Glomerular endothelial cell (primary cell): Measurements from ENCODE around the gene BAHCC1. TPM values are rescaled to one million over a fixed set of nuclear protein-coding genes. Genes with fewer than 3 reads are reported as not detected.

Experiments
- DNase-seq: peaks from one replicate; pipeline ENCODE4 v3.0.0-alpha.2; 2011; ENCODE audit warnings: low read depth, low spot score; ENCODE audit errors: extremely low read depth
- total RNA-seq: library from RNA; depleted of rRNA; stranded (reverse); fragments of >200 nt; gene quantifications from 2 replicates; pipeline ENCODE4 v1.2.3, GENCODE V29; 2015

The BAHCC1 gene
- total RNA-seq, 1 donor from 2014 or later: 30.5 TPM

DNA sequence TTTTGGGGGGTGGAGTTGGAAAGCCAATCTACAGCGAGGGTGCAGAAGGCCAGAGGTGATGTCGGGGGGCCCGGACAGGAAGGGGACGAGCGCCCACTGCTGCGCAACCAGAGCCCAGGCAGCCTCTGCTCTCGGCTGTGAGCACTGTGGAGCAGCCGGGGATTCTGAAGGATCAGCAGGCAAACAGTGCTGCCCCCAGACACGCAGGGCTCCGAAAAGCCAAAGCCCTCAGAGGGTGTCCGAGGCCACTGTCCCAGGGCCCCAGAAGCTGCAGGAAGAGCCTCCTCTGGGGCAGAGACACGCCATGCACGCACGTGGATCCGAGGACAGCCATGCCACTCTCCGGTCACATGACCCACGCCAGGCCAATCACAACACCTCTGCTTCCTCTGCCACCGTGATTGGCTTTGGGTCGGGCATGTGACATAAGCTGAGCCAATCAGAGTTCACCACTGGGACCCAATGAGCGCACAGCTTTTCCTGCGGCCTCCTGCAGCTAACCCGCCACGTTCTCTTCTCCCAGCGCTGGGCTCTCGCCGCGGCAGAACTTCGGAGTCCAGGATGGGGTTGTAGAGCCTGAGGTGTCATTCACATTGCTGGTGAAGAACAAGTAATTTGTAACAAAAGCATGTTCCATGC, 76.7 kb downstream of the BAHCC1 start:
- no peak for DNase-seq

DNA sequence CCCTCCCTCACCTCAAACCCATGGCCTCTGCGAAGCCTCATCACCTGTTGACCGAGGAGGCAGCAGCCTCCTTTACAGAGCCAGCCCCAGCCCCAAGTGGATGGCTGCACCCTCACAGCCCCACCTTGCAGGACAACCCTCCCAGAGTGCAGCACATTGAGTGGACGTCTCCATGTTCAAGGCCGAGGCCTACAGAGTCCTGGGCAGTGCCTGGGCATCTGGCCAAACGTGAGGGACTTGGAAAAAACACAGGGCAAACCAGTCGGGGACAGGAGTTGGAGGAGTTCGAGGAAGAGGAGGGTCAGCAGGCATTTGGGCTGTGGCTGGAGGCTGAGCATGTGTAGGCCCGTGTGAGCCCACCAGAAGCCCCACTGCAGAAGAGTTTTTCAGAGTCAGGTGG, 77.8 kb downstream of the BAHCC1 start:
- DNase-seq: no peak

DNA sequence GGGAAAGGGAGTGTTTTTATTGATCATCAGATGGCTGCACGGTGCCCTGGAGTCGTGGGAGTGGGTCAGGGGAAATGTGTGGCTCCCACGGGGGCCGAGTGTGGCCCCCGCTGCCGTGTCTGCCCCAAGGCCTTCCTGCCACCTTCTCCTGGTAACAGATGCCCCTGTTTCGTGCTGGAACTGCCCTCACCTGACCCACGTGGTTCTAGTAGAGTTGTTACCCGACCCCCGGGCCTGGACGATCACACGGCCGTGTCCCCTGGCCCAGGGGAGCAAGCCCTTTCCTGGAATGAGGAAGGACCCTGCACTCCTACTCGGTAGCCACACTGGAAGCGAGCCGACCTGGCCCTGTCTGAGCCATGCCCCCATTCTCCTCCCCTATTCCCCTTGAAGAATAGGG, 79.7 kb downstream of the BAHCC1 start:
- no peak for DNase-seq

DNA sequence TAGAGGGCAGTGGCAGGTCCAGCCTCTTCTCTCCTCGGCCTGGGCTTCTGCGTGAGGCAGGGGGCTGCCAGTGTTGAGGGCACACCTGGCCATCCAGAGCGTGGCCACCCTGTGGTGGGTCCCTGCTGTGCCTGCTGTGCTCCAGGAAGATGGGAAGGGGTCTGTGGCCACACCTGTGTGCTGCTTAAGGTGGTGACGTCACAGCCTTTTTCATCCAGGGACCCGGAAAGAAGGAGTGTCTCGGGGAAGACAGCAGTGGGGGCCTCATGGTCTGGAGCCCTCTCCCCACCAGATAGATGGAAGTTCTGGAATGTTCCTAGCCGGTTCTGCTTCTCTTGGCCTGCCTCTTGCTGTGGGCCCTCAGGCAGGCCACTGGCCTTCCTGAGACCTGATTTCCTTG, 80.8 kb downstream of the BAHCC1 start:
- no peak for DNase-seq

DNA sequence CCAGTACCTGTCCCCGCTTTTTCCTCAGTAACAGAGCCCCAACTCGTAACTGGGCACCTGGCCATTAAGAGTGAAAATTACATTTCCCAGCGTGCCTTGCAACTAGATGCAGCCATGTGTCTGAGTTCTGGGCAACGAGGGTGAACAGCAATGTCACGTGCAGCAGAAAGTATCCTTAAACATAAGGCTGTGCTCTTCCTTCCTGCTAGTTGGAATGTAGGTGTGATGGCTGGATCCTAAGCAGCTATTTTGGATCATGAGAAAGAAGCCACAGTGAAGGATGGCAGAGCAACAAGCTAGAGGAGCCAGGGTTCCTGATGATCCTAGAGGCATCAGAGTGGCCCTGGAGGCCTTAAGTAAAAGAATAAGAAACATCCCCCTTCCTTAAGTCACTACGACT, 81.4 kb downstream of the BAHCC1 start:
- no peak for DNase-seq

DNA sequence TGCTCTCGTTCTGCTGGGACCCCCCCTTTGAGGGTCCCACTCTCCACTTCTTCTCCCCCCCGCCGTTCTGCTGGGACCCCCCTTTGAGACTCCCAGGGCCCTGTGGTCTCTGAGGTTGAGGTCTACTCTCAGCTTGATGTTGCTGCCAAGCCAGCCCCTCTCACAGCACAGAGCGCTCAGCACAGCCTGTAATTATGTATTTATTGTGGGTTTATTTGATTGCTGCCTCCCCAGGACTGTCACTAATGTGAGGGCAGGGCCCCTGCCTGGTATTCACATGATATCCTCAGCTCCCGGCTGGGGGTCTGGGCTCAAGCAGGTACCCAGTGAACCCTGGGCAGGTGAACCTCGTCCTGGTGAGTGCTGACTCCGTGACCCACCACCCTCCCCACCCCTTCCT, 81.9 kb downstream of the BAHCC1 start:
- no peak for DNase-seq

DNA sequence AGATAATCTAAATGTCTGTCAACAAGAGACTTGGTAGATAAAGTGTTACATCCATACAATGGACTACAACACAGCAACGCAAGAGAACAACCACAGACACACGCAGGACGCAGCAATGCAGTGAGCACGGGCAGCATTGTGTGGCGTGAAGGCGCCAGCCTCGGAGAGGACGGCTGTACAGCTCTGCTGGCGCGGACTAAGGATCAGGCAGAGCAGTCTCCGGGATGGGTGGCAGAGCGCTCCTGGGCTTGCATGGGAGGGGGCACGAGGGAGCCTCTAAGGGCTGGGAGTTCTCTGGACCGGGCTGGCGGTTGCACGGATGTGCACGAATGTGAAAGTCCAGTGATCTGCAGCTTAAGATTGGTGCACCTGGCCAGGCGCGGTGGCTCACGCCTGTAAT, 82.9 kb downstream of the BAHCC1 start:
- no peak for DNase-seq

DNA sequence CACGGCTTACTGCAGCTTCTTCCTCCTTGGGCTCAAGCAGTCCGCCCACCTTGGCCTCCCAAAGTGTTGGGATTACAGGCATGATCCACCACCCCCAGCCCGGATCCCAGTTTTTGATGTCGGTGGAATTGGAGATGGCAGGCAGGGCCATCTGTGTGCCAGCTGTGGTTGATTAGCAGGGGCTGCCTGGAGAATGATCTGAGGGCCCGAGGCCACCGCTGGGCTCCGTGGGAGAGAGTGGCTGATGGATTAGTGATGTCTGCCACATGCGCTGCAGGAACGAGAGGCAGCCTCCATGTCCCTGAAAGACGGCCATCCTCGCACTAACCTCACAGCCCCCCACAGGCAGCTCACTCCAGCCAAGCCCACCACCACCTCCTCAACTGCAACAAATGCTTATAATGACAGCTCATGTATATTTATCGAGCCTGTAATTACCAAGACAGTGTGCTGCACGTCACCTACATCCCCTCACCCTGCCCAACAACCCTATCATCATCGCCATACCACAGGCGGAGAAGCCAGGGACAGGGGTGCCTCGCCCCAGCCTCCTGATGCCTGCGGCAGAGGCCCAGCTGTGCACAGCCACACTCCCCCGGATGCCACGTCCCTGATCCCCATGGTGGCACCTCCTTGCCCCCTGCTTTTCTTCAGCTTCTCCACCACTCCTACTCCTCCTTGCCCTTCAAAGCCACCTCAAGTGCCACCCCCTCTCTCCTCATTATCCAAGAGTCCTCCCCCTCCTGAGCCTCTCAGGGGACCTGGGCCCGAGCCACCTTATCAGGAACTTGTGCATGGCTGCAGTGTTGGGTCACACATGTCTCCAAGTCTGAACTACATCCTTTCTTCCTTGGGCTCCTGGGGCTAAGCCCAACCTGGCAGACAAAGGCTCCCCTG, 84.2 kb downstream of the BAHCC1 start:
- DNase-seq: no peak

DNA sequence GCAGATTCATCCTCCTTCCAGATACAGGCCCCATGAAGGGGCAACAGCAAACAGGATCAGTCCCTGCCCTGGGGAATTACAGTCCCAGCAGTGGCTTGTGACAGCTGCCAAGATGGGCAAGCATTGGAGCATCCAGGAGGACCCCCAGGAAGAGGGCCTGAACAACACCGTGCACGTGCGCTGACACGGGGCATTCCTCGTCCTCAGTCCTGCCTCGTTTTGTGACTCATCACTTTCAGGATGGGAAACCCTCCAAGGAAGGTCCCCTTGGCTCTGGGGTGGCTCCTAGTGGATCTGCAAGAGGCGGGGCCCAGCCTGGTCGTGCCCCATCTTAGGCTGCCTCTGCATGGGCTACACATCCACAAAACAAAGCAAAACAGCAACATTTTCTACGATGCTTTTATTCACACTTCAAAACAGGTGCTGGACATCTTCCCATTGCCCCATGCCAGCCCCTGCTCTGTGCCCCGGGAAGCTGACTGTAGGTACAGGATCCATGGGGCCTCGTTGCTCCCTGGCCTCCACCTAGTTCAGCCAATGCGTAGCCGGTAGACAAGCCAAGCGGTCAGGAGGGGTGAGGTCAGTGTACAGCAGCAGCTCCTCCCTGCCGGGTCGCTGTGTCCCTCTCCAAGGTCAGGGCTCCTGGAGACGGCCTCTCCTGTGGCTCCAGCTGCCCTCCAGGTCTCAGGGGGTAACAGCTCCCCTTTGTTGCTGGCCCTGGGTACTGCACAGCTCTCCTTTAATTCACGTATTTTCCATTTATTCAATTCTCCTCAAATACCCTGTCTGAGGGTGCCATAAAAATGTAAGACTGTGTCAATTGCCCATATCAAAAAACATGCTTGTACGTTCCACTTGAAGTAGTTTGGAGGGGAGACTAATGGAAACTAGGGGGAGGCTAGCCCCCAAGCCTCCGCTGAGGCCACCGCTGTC, 85.1 kb downstream of the BAHCC1 start:
- DNase-seq: no peak

DNA sequence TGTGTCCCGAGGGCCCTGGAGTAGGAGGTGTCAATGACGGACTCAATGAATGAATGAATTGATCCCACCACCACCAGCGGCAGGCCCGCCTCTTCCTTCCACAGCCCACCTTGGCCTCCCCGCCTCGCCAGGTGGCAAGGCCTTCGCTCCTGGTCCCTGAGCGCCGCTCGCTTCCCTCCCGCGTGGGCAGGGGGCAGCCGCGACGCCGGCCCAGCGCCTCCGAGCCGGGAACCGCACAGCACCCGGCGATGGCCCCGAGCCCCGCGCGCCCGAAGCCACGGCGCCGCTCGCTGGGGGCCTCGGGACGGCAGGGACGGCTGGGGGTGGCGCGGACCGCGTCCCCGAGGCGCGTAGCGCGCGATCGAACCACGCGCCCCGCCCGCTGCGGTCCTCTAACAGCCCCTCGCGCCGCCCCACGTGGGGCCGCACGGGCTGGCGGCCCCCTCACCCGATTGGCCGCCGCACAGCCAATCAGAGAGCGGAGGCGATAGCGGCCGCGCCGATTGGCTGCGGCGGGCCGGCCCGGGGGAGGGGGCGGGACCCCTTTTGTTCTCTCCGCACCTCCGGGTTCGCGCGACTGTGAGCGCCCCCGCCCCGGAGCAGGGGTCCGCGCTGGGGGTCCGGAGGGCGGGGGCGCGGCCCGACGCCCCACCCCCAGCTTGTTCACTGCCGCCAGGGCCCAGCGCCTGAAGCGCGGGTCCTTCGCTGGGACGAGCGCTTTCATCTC, 86.0 kb downstream of the BAHCC1 start:
- DNase-seq: no peak

DNA sequence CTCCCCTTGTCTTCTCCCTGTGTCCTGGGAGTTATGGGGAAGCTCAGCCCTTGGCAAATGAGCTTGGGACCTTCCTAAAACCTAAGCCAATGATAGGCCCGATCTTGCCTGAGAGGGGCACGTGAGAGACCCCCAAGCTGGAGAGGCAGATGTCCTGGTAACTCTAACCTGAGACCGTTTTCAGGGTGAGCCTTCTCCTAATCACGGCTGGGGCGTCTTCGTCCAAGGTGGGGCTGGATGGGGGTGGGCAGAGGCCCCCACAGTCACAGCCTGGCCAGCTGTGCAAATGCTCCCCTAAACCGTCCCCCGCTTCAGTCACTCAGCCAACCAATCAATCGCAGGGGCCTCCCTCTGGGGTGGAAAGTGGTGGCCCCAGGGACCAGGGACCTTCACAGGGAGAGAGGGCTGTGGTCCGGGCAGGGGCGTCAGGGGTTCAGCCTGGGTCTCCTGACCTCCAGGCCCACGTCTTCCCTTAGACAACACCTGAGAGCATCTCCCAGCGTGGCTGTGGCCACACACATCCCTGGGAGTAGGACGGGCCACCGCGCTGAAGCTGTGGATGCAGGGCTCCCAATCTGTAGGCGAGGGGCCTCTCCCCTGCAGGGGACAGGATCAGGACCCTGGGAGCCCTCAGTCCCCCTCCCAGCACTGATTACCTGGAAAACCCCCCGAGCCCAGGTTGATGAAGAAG, 86.7 kb downstream of the BAHCC1 start:
- no peak for DNase-seq

DNA sequence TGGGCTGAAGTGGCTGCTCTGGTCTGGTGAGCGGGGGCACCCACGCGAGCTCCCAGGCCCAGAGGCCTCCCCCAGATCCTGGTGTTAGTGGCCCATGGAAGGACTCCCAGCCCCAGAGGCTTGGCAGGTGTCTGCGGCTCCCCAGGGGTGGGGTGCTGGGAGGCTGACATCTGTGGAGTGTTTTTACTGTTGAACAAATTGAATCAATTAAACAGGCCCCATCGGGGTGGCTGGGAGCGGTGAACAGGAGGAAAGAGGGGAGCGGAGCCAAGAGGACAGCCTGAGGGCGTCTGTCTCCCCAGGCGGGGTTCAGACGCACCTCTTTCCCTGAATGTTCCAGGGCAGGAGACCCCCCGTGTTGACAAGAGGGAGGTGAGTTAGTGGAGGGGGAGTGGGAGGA, 87.4 kb downstream of the BAHCC1 start:
- DNase-seq: no peak

DNA sequence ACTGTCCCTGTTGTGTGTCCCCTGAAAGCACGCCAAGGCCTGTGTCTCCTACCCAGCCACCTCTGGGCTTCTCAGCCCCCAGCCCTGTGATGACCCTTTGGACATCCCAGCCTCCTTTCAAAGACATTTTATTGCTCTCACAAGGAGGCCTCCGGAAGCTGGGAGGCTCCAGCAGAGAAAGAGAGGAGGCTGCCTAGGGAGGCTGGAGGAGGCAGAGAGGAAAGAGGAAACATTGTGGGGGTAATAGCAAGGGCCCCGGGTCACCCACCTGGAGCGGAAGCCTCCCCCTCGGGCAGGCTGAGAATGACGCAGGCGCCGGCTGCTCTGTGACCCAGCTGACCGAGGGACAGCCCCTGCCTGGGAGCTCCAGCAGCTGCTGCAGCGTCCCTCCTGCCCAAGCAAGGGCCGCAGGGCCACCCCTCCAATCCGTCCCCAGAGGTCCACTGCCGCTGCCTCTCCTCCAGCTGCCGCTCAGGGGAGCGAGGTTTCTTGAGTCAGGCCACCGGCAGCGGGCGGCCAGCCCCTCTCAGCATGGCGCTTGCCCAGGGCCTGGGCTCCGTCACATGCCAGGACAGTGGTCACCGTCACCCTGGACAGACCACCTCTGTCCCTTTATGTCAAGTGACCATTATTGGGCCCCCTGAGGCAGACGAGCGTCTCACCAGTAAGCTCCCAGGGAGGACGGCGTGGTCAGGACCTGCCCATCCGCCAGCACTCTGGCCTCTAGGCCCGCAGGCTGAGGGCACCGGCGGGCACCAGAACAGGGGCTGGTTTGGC, 88.0 kb downstream of the BAHCC1 start:
- DNase-seq: no peak

DNA sequence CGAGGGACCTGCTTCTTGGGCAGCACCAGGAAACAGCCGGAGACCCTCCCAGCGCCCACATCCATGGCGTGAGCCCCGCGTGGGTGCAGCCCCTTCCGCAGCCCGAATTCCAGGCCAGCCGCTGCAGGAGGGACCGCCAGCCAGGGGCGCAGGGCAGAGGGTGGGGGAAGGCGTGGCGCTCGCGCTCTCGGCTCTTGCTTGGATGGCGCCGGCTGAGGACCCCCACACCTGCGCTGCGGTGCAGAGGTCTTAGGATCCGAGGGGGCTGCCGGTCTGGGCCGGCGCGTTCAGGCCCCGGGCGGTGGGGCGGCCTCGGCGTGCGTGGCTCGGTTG, 88.6 kb downstream of the BAHCC1 start:
- no peak for DNase-seq

DNA sequence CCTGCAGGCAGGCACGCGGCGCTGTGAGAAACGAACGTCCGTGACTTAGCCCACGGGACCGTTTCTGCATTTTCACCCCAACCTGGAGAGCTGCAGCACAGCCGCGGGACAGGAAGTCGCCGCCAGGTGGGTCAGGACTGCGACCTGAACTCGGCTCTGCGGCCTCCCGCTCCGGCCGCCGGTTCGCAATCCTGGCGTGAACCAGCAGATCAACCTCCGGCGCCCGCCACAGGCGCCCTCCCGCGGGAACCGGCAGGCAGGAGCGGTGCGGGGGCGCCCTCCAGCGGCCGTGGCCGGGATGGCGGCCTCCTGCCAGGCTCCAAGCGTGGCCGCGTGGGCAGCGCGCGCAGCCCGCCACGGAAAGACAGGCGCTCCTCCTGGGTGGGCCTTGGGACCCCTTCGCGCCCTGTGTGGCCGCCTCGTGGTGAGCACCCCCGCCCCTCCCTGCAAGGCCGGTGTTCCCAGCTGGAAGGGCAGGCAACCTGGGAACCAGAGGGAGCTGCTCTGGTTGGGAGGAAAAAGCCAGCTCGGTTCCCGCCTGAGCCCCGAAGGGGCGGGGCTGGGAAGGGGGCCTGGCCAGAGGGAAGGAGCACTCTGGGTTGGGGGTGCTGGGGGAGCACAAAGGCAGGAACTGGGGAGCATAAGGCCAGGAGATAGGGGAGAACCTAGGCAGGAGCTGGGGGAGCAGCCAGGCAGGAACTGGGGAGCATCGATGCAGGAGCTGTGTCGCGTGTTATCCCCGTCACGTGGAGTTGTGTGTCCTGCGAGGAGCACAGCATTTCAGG, 89.1 kb downstream of the BAHCC1 start:
- DNase-seq: no peak

DNA sequence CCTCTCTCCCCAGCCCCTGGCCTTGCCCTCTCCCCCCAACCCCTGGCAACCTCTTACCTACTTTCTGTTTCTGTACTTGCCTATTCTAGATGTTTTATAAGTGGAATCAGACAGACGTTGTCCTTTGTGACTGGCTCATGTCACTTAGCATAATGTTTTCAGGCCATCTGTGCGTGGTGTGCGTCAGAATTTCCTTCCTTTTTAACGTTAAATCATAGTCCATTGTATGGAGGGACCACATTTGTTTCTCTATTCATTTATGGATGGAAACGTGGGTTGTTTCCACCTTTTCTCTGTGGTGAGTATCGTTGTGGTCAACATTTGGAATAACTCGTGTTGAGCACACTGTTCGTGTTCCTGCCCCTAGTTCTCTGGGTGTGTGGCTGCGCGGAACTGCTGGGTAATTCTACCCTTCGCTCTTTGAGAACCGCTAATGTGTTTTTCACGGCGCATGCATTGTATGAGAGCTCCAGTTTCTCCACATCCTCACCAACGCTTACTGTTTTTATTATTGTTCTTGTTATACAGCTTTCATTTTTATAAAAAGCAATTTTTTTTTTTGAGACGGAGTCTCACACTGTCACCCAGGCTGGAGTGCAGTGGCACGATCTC, 91.0 kb downstream of the BAHCC1 start:
- DNase-seq: peak; percentile 54

DNA sequence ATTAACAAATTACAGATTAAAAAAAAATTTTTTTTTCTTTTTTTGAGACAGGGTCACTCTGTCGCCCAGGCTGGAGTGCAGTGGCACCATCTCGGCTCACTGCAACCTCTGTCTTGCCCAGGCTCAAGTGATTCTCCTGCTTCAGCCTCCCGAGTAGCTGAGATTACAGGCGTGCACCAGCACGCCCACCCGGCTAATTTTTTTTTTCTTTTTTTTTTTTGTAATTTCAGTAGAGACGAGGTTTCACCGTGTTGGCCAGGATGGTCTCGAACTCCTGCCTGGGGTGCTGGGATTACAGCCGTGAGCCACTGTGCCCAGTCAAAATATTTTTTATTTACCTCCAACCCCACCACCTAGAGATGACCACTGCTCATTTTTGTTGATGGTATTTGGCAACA, 91.8 kb downstream of the BAHCC1 start:
- no peak for DNase-seq
